H9 (cell line): ENCODE measurements around the gene HBG2. TPM values are rescaled to one million over a fixed set of nuclear protein-coding genes. Genes with fewer than 3 reads are reported as not detected.
"Not testable (repeated sequence)": the region's sequence is repeated elsewhere in the genome, so short reads cannot be mapped to it uniquely, and the experiment has no call there.

ENCODE experiments used
- DNase-seq: peaks from one replicate; pipeline ENCODE4 v3.0.0-alpha.2; 2017
- H2AFZ ChIP-seq: one replicate; pipeline ENCODE4 v1.6.1; 2013; ENCODE audit warnings: mild to moderate bottlenecking, low read length, control low read depth, moderate library complexity
- H2AK5ac ChIP-seq: 2 replicates; pipeline ENCODE4 v1.6.1; 2013; ENCODE audit warnings: low read length, control low read depth, mixed read lengths; ENCODE audit not compliant: insufficient read length
- H2BK120ac ChIP-seq: one replicate; pipeline ENCODE4 v1.6.1; 2013; ENCODE audit warnings: low read depth, mild to moderate bottlenecking, low read length, control low read depth, inconsistent platforms; ENCODE audit not compliant: poor library complexity, severe bottlenecking
- H2BK12ac ChIP-seq: 2 replicates; pipeline ENCODE4 v1.6.1; 2013; ENCODE audit warnings: low read length, control low read depth, mixed read lengths, low read depth; ENCODE audit not compliant: insufficient read length
- H2BK15ac ChIP-seq: 2 replicates; pipeline ENCODE4 v1.6.1; 2013; ENCODE audit warnings: low read depth, low read length, control low read depth
- H2BK20ac ChIP-seq: one replicate; pipeline ENCODE4 v1.6.1; 2013; ENCODE audit warnings: low read depth, mild to moderate bottlenecking, low read length, control low read depth, inconsistent platforms; ENCODE audit not compliant: poor library complexity, severe bottlenecking
- H2BK5ac ChIP-seq: 2 replicates; pipeline ENCODE4 v1.6.1; 2013; ENCODE audit warnings: low read length, control low read depth, mixed read lengths; ENCODE audit not compliant: insufficient read length
- H3K14ac ChIP-seq: 2 replicates; pipeline ENCODE4 v1.6.1; 2013; ENCODE audit warnings: low read length, control low read depth; ENCODE audit not compliant: insufficient read depth
- H3K18ac ChIP-seq: 2 replicates; pipeline ENCODE4 v1.6.1; 2013; ENCODE audit warnings: low read depth, mild to moderate bottlenecking, mixed read lengths, low read length, control low read depth; ENCODE audit not compliant: insufficient read length
- H3K23ac ChIP-seq: 2 replicates; pipeline ENCODE4 v1.6.1; 2013; ENCODE audit warnings: low read length, control low read depth, mixed read lengths, low read depth; ENCODE audit not compliant: insufficient read length
- H3K23me2 ChIP-seq: 2 replicates; pipeline ENCODE4 v1.6.1; 2013; ENCODE audit warnings: low read depth, mild to moderate bottlenecking, mixed read lengths, low read length, control low read depth; ENCODE audit not compliant: insufficient read length, poor library complexity, severe bottlenecking
- H3K27ac ChIP-seq: 2 replicates; pipeline ENCODE4 v1.5.1; 2013; ENCODE audit warnings: low read length, control low read depth, mixed read lengths, low read depth; ENCODE audit not compliant: insufficient read length
- H3K27me3 ChIP-seq: 2 replicates; pipeline ENCODE4 v1.6.1; 2013; ENCODE audit warnings: low read length, control low read depth, inconsistent platforms; ENCODE audit not compliant: insufficient read depth
- H3K4ac ChIP-seq: 2 replicates; pipeline ENCODE4 v1.6.1; 2013; ENCODE audit warnings: low read depth, mild to moderate bottlenecking, control low read depth, inconsistent platforms, low read length, moderate library complexity
- H3K4me1 ChIP-seq: 2 replicates; pipeline ENCODE4 v1.6.1; 2013; ENCODE audit warnings: low read length, control low read depth, inconsistent platforms; ENCODE audit not compliant: insufficient read depth
- H3K4me2 ChIP-seq: 2 replicates; pipeline ENCODE4 v1.6.1; 2013; ENCODE audit warnings: low read length, control low read depth, mixed read lengths; ENCODE audit not compliant: insufficient read length, insufficient read depth
- H3K56ac ChIP-seq: 2 replicates; pipeline ENCODE4 v1.6.1; 2013; ENCODE audit warnings: low read depth, mild to moderate bottlenecking, mixed read lengths, low read length, control low read depth; ENCODE audit not compliant: insufficient read length
- H3K79me1 ChIP-seq: 2 replicates; pipeline ENCODE4 v1.6.1; 2013; ENCODE audit warnings: low read depth, mild to moderate bottlenecking, moderate library complexity, low read length, control low read depth, inconsistent platforms; ENCODE audit not compliant: insufficient read depth, poor library complexity, severe bottlenecking
- H3K79me2 ChIP-seq: 2 replicates; pipeline ENCODE4 v1.6.1; 2013; ENCODE audit warnings: low read length, control low read depth, inconsistent platforms; ENCODE audit not compliant: insufficient read depth
- H3K9ac ChIP-seq: 2 replicates; pipeline ENCODE4 v1.6.1; 2013; ENCODE audit warnings: low read length, control low read depth, mixed read lengths; ENCODE audit not compliant: insufficient read length; ENCODE audit errors: extremely low read depth
- H3K9me3 ChIP-seq: one replicate; pipeline ENCODE4 v1.6.1; 2013; ENCODE audit warnings: low read depth, low read length, inconsistent platforms; ENCODE audit not compliant: control insufficient read depth
- H3T11ph ChIP-seq: one replicate; pipeline ENCODE4 v1.6.1; 2013; ENCODE audit warnings: mild to moderate bottlenecking, low read length, control low read depth, inconsistent platforms
- H4K20me1 ChIP-seq: one replicate; pipeline ENCODE4 v1.6.1; 2013; ENCODE audit not compliant: control insufficient read depth, insufficient read length, insufficient read depth
- H4K5ac ChIP-seq: 2 replicates; pipeline ENCODE4 v1.6.1; 2013; ENCODE audit warnings: low read depth, mild to moderate bottlenecking, mixed read lengths, low read length, control low read depth; ENCODE audit not compliant: insufficient read length
- H4K8ac ChIP-seq: replicated peaks from 2 replicates; pipeline ENCODE4 v1.6.1; 2013; ENCODE audit warnings: low read length, control low read depth, mixed read lengths, low read depth; ENCODE audit not compliant: insufficient read length
- H4K91ac ChIP-seq: 2 replicates; pipeline ENCODE4 v1.6.1; 2013; ENCODE audit warnings: low read depth, mild to moderate bottlenecking, moderate library complexity, mixed read lengths, low read length, control low read depth; ENCODE audit not compliant: insufficient read length
- H3K27ac Mint-ChIP-seq, 3 experiments: 2 replicates in 2 of 3; 3 replicates in 1 of 3; pipeline ENCODE4 v1.8.0; 2020 to 2021; ENCODE audit warnings: mixed read lengths in 3 of 3, mild to moderate bottlenecking in 1 of 3, moderate library complexity in 1 of 3
- H3K27me3 Mint-ChIP-seq: 2 replicates; pipeline ENCODE4 v1.8.0; 2021; ENCODE audit warnings: low read depth, mild to moderate bottlenecking, moderate library complexity, mixed read lengths
- H3K36me3 Mint-ChIP-seq, 3 experiments: 2 replicates in 2 of 3; 3 replicates in 1 of 3; pipeline ENCODE4 v1.8.0; 2020 to 2021; ENCODE audit warnings: low read depth in 3 of 3, mixed read lengths in 3 of 3; ENCODE audit not compliant: insufficient read depth in 1 of 3
- H3K4me1 Mint-ChIP-seq, 2 experiments: 2 replicates each; pipeline ENCODE4 v1.8.0; 2020; ENCODE audit warnings: mixed read lengths in 2 of 2
- H3K4me3 Mint-ChIP-seq, 2 experiments: 2 replicates in 1 of 2; 3 replicates in 1 of 2; pipeline ENCODE4 v1.8.0; 2020 to 2021; ENCODE audit warnings: mild to moderate bottlenecking in 2 of 2, mixed read lengths in 2 of 2, moderate library complexity in 1 of 2
- H3K9me3 Mint-ChIP-seq, 2 experiments: 2 replicates in 1 of 2; 3 replicates in 1 of 2; pipeline ENCODE4 v1.8.0; 2020; ENCODE audit warnings: mild to moderate bottlenecking in 2 of 2, mixed read lengths in 2 of 2, moderate library complexity in 1 of 2
- WGBS: extraction: QIAGEN DNeasy Blood & Tissue Kit; methylation state at CpG from one replicate; pipeline ENCODE4 v1.1.7; 2013; ENCODE audit warnings: missing lambda C conversion rate, low lambda C conversion rate, mixed read lengths; ENCODE audit not compliant: insufficient read length; ENCODE audit errors: extremely low coverage; 5-methylcytosine and 5-hydroxymethylcytosine counted together
- total RNA-seq: library from RNA; stranded (reverse); gene quantifications from 2 replicates; pipeline ENCODE4 v1.2.1, GENCODE V29; 2021

HBG2 gene
- total RNA-seq, 1 experiment from 2014 or later = not detected

GRCh38 chr11:5253440-5253839, 1.1 kb downstream of the HBG2 start:
- H3K23me2 ChIP-seq, H3K14ac ChIP-seq, H3K27ac ChIP-seq, H2AK5ac ChIP-seq, H3K27me3 ChIP-seq, H2BK12ac ChIP-seq, H2BK15ac ChIP-seq, H3K56ac ChIP-seq, H4K91ac ChIP-seq, H2BK120ac ChIP-seq, H3K18ac ChIP-seq, H4K8ac ChIP-seq, H2BK5ac ChIP-seq, DNase-seq, H3K79me2 ChIP-seq, H2BK20ac ChIP-seq, H4K5ac ChIP-seq, H4K20me1 ChIP-seq, H3K9me3 Mint-ChIP-seq, H3K36me3 Mint-ChIP-seq, H3K23ac ChIP-seq, H3K4ac ChIP-seq, H3K4me3 Mint-ChIP-seq, H3K4me2 ChIP-seq, H2AFZ ChIP-seq, H3K27ac Mint-ChIP-seq, H3K4me1 ChIP-seq, H3T11ph ChIP-seq, H3K79me1 ChIP-seq, H3K9me3 ChIP-seq, H3K9ac ChIP-seq: not testable (repeated sequence)
- no CpG with 5 or more reads among the region's 5 CpGs for WGBS
- Mint-ChIP-seq H3K27me3 (peaks cover 36% of the 10 kb centered on the region), H3K4me1 (peaks cover 16 to 17% of the 10 kb centered on the region in 2 experiments)
